H1 (cell line): ENCODE measurements around the gene CDC42BPB. TPM values are rescaled to one million over a fixed set of nuclear protein-coding genes. Genes with fewer than 3 reads are reported as not detected.

Experiments
- HDAC6 ChIP-seq: IDR thresholded peaks from one replicate; pipeline ENCODE4 v1.7.1; 2012; ENCODE audit warnings: low read depth, mild to moderate bottlenecking, inconsistent platforms, low read length, moderate library complexity
- JUND ChIP-seq: IDR thresholded peaks from 2 replicates; pipeline ENCODE4 v1.6.1; 2011; ENCODE audit warnings: mild to moderate bottlenecking, improper control_type of control experiment, low read length
- POU5F1 ChIP-seq: IDR thresholded peaks from 2 replicates; pipeline ENCODE4 v1.6.1; 2011; ENCODE audit warnings: low read depth, mild to moderate bottlenecking, low read length, moderate library complexity
- RNF2 ChIP-seq: fragments of 200-900, 300-1000 bp; sonication (generic); IDR thresholded peaks from 2 replicates; pipeline ENCODE4 v1.7.1; 2016; ENCODE audit warnings: borderline replicate concordance, low read depth, mild to moderate bottlenecking, antibody characterized with exemption, low read length; ENCODE audit not compliant: poor library complexity, severe bottlenecking; ENCODE audit errors: missing control alignments
- RXRA ChIP-seq: IDR thresholded peaks from 2 replicates; pipeline ENCODE4 v1.6.1; 2011; ENCODE audit warnings: low read depth, mild to moderate bottlenecking, low read length, moderate library complexity; ENCODE audit not compliant: insufficient read depth
- TEAD4 ChIP-seq: IDR thresholded peaks from 2 replicates; pipeline ENCODE4 v1.6.1; 2012; ENCODE audit warnings: low read depth, low read length, inconsistent platforms, mixed read lengths
- polyA plus RNA-seq, 7 experiments: library from polyadenylated mRNA; depleted of rRNA in 3 of 7; stranded (reverse) in 5 of 7; unstranded in 2 of 7; fragments of >200 nt in 5 of 7; fragments of 200-250 nt in 2 of 7; gene quantifications; 1 replicate in 5 of 7; 2 replicates in 1 of 7; 4 replicates in 1 of 7; pipeline versions ENCODE4 v1.2.1 to v1.2.3, GENCODE V29; 2011 to 2013; ENCODE audit warnings: missing spikeins in 2 of 7, mixed read lengths in 2 of 7
- total RNA-seq: library from RNA; stranded (reverse); fragmentation: NEBNext Ultra II Directional; extraction: Animal tissue kit (Norgen Biotek cat#: 25700); gene quantifications from 2 replicates; pipeline ENCODE4 v1.2.1, GENCODE V29; 2021

The CDC42BPB gene
- total and polyA plus RNA-seq, 2 of the 8 experiments (the other 6 are each of a cell fraction or from before 2014, with no cell fraction given), result 51.2 to 88.2 TPM

GRCh38 chr14:102888748-102889147 is 168.6 kb downstream of the CDC42BPB start (continued):
- TF ChIP-seq RNF2 (no peak), TEAD4 (no peak), HDAC6 (no peak), JUND (no peak), POU5F1 (no peak), RXRA (no peak)
